ENCODE results near the gene TMEM191C.
"Not testable (repeated sequence)": the region's sequence is repeated elsewhere in the genome, so short reads cannot be mapped to it uniquely, and the experiment has no call there.

Gene TMEM191C

GRCh38 chr22:21473664-21474063 lies 6.5 kb downstream of the TMEM191C start:
- DNase-seq, result not testable (repeated sequence)

GRCh38 chr22:21484039-21484438 lies 16.9 kb downstream of the TMEM191C start:
- not testable (repeated sequence) for DNase-seq

- not testable (repeated sequence) for DNase-seq
Observed at GRCh38 chr22:21487723-21488122, 20.5 kb downstream of the TMEM191C start.

GRCh38 chr22:21489149-21489680 lies 22.0 kb downstream of the TMEM191C start:
- DNase-seq, result not testable (repeated sequence)

- not testable (repeated sequence) for DNase-seq
Observed at GRCh38 chr22:21490556-21490955, 23.4 kb downstream of the TMEM191C start.

GRCh38 chr22:21492271-21492670 lies 25.1 kb downstream of the TMEM191C start:
- DNase-seq, result not testable (repeated sequence)

GRCh38 chr22:21493789-21494782 lies 26.9 kb downstream of the TMEM191C start:
- not testable (repeated sequence) for DNase-seq

- not testable (repeated sequence) for DNase-seq
Observed at GRCh38 chr22:21497984-21498383, 30.8 kb downstream of the TMEM191C start.

- DNase-seq, result not testable (repeated sequence)
Observed at GRCh38 chr22:21498489-21498888, 31.3 kb downstream of the TMEM191C start.

- not testable (repeated sequence) for DNase-seq
Observed at GRCh38 chr22:21499623-21500506, 32.7 kb downstream of the TMEM191C start.

GRCh38 chr22:21510397-21510796 lies 43.2 kb downstream of the TMEM191C start:
- DNase-seq, result not testable (repeated sequence)

GRCh38 chr22:21512022-21512421 lies 44.8 kb downstream of the TMEM191C start:
- not testable (repeated sequence) for DNase-seq

GRCh38 chr22:21514117-21514516 lies 46.9 kb downstream of the TMEM191C start:
- not testable (repeated sequence) for DNase-seq

- DNase-seq, result not testable (repeated sequence)
Observed at GRCh38 chr22:21515234-21515633, 48.0 kb downstream of the TMEM191C start.

- not testable (repeated sequence) for DNase-seq
Observed at GRCh38 chr22:21516522-21516921, 49.3 kb downstream of the TMEM191C start.

GRCh38 chr22:21516970-21517764 lies 50.0 kb downstream of the TMEM191C start:
- not testable (repeated sequence) for DNase-seq

All from fibroblast of upper back skin (primary cell).